ENCODE data around the gene PCDHB1.

Gene PCDHB1, protein sequence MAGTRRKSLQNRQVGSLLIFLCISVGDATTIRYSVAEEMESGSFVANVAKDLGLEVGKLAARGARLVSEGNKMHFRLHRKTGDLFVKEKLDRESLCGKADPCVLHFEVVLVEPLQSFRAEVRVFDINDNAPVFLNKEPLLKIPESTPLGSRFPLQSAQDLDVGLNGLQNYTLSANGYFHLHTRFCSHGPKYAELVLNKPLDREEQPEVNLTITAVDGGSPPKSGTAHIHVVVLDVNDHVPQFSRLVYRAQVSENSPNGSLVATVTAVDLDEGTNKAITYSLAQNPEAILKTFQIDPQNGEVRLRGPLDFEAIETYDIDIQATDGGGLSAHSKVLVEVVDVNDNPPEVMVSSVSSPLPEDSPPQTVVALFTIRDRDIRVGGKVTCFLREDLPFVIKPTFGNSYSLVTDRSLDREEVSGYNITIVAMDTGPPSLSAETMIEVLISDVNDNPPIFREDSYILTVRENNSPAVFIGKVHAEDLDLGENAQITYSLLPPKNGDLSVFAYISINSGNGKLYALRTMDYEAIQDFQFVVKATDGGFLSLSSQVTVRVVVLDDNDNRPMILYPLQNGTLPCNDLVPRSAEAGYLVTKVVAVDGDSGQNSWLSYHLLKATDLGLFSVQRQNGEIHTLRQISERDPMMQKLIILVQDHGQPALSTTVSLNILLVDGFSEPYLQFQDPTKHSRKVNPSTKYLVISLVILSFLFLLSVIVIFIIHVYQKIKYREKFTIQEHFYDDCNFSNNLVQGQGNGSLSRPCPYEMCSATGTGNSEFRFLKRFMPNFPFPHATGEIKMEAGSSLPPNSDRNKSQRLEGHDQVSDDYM

DNA sequence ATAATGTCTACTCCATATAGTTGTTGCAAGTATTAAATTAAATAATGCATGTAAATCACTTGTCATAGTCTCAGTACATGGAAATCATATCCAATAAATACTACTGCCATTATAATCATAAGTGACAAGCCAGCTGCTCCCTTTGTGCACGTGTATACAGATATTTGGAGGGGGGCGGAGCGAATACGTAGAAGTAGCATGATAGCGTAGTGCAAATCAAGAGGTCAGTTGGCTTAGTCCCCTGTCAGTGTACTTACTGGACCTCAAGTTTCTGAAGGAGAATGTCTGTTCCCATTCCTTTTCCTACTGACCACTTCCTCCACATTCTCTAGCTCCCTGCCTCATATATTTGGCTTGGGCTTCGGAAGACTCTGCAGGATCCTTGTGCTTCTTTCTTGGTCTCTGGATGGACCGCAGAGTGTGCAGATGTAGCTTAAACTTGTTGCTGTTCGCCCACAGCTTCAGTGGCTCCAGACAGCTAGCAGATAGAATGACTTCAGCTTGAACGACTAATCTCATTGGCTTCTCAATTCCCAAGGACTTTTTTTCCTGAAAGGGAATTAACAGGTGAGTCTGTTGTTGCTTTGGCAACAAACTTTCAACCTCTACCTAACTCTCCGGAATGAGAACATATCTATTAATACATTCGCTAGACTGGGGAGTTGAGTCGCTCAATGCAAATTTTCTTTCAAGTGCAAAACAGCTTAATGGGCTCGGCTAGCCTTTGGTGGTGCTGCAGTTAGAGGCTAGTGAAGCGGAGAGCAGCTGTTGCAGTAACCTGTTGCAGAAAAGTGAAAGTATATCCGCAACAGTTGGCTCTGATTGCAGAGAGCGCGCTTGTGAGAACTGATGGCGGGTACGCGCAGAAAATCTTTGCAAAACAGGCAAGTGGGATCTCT is at the start of gene PCDHB1:
TSS of gene PCDHB1 (plus strand) at position 753 of the 899 bp plus-strand sequence. CDS start at position 850, 97 bp downstream.
- DNase-seq: no peak

GRCh38 chr5:141001446-141001843 is 49.7 kb upstream of the PCDHB1 start:
- no peak for DNase-seq

- DNase-seq: no peak
Observed at GRCh38 chr5:141001844-141002604, 49.1 kb upstream of the PCDHB1 start.

- no peak for DNase-seq
Observed at GRCh38 chr5:141002605-141002965, 48.6 kb upstream of the PCDHB1 start.

GRCh38 chr5:141003031-141003430 is 48.1 kb upstream of the PCDHB1 start:
- no peak for DNase-seq

GRCh38 chr5:141003791-141004611 is 47.2 kb upstream of the PCDHB1 start:
- no peak for DNase-seq

GRCh38 chr5:141007791-141008190 is 43.4 kb upstream of the PCDHB1 start:
- DNase-seq: no peak

GRCh38 chr5:141010047-141010793 is 41.0 kb upstream of the PCDHB1 start:
- no peak for DNase-seq

DNA sequence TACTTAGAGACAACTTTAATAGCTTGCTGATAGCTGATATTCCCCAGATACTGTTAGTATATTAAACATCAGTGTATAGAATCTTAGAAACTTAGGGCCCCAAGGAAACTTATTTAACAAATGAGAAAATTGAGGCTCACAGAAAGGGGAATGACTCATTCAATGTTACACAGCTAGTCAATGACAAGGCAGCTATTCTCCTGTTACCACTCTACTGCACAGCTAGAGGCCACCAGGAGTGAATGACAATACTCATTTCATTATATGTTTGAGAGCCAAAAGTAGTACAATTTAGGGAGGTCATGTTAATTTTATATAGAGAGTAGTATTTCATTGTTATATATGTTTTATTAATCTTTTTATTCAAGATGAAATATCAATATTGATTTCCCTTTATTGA is 33.2 kb upstream of the PCDHB1 start:
- no peak for DNase-seq

DNA sequence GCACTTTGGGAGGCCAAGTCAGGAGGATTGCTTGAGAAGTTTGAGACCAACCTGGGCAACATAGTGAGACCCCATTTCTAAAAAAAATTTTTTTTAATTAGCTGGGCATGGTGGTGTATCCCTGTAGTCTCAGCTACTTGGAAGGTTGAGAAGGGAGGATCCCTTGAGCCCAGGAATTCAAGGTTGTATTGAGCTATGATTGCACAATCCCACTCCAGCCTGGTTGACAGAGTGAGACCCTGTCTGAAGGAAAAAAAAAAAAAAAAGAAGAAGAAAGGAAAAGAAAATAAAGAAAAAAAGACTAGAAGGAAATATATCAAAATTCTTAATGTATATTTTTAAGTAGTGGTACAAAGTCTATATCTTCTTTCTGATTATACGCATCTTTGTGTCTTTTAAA is 28.8 kb upstream of the PCDHB1 start:
- no peak for DNase-seq

- DNase-seq: no peak
Observed at GRCh38 chr5:141031006-141031405, 20.2 kb upstream of the PCDHB1 start.

GRCh38 chr5:141032626-141033025 is 18.5 kb upstream of the PCDHB1 start:
- no peak for DNase-seq

- DNase-seq: no peak
Observed at GRCh38 chr5:141039061-141039460, 12.1 kb upstream of the PCDHB1 start.

DNA sequence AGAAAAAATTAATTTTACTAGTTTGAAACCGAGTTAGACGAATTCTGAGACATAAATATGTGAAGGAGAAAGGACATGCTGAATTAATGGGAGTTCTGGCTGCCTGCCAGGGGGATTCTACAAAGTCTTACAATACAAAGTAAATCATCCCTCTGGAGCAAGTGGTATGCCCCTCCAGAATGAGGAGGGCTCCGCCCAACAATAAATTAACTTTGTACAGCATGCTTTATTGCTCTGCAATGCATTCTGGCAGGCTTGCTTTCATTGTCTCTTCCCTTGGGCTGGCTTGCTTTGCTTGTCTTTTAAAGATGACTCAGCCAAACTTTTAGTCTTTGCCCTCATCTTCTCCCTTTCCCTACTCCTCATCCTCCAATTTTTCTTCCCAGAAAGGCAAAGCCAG is 11.7 kb upstream of the PCDHB1 start:
- DNase-seq: no peak

DNA sequence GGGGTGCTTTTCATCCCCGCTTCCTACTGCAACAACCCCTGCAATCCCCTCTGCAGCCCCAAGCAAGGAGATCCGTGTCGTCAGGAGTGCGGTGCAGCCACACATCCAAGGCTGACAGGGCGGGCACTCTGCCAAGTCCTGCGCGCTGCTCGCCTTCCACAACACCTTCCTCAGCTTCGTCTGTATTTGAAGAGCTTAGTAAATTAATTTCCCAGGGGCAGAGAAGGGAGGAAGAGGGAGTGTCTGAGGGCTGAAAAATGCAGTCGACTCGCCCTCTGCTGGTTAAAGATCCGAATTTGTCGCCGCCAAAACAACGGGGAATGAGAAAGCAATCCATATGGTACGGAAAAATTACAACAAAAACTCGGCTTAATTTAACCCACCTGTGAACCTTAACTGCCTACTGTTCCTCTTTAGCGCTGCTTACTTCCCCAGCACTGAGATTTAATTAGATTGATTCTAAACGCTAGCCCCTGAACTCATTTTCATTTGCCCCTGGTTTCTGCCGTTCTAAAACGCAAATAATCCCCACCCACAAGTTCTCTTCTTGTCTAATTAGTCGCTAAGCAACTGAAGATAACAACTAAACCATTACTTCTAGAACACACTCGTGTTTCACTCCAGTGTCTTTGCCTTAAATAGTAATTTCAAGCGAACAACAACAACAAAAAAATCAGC is 10.9 kb upstream of the PCDHB1 start:
- no peak for DNase-seq

- DNase-seq: peak; percentile 67
Observed at GRCh38 chr5:141040771-141041426, 10.3 kb upstream of the PCDHB1 start.

DNA sequence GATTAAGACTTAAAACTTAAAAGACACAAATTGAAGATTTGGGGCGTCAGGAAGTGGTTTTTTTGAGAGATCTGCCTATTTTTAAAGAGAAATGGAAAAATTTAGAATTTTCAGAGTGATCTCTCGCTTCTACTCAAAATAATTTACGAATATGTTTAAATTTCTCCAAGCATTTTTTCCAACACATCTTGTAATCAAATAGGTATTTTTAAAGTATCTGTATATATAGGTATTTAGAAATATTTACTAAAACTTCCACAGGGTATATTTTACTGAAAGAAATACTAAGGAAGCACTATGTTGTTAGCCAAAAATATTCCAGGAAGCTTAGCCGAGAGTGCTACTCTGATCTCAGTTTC is 9.8 kb upstream of the PCDHB1 start:
- DNase-seq: no peak

GRCh38 chr5:141042555-141042954 is 8.6 kb upstream of the PCDHB1 start:
- DNase-seq: no peak

GRCh38 chr5:141051521-141051866 is 320 bp downstream of the PCDHB1 start:
- DNase-seq: no peak

GRCh38 chr5:141077826-141078225 is 26.7 kb downstream of the PCDHB1 start:
- DNase-seq: no peak

Measured in CD4-positive, alpha-beta T cell treated with Interleukin-21 for 1 hour (primary cell).